T-helper 9 cell (primary cell): ENCODE data around the gene ITGB8.

Experiments used
- DNase-seq: peaks from one replicate; pipeline ENCODE4 v3.0.0-alpha.2; 2020

The ITGB8 gene

GRCh38 chr7:20432071-20432470 is 101.4 kb downstream of the ITGB8 start:
- DNase-seq = no peak

GRCh38 chr7:20435305-20435704 is 104.6 kb downstream of the ITGB8 start:
- DNase-seq = no peak

GRCh38 chr7:20438248-20438647 is 107.5 kb downstream of the ITGB8 start:
- no peak for DNase-seq

DNA sequence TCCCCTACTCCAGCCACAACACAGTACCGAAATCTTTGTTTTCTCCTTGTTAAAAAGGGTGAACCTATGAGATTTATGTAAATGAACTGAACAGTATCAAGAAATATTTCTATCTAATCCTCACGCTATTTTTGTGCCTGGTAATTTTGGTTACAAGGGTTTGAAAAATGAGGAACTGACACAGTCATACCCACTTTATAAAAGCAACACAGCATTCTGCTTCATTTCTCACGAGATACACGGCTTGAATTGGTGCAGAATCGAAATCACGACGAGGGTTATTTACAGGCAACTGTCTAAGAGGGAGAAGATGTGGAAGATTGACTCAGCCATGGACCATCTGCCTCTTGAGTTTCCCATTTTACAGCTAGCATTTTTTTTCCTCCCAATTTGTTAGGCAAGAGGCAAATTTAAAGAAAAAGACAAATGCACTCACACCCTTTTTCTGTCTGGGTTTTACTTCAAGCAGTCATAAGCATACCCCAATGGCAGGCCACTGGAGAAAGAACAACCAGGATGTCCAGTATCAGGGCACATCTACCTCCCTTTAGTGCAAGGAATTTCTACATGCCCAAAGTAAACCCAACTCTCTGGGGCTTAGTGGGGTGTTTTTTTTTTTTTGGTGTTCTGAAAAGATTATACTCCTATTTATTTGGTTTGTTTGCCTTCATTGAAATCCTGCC is 108.1 kb downstream of the ITGB8 start:
- DNase-seq = no peak

GRCh38 chr7:20439416-20440185 is 108.9 kb downstream of the ITGB8 start:
- no peak for DNase-seq

DNA sequence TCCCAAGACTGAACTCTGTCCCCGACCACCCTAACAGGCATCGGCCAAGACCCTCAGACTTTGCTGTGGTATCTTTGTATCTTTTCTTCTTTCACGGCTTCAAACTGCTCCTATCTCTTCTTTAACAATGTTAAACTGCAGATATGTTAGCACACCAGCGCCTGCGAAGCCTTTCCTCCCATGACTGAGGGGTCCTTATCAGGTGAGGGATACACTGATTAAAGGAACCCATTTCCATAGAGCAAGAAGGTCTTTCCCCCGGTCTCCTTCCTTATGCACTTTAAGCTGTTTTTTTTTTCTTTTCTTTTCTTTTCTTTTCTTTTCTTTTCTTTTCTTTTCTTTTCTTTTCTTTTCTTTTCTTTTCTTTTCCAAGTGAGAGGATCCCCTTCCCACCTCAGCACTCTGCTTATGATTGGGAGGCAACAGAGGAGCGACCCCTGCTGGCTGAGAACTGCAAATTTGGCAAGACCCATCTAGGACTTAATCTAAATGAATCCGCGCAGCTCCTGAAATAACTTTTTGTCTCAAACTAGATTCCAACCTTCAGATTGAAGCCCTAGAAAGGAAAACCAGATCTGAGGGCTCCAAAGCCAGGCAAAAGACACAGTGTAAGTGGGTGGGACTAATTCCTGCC is 109.9 kb downstream of the ITGB8 start:
- no peak for DNase-seq

GRCh38 chr7:20441346-20441745 is 110.6 kb downstream of the ITGB8 start:
- DNase-seq = no peak

- no peak for DNase-seq
These were observed 111.3 kb downstream of the ITGB8 start for GRCh38 chr7:20441991-20442441.

DNA sequence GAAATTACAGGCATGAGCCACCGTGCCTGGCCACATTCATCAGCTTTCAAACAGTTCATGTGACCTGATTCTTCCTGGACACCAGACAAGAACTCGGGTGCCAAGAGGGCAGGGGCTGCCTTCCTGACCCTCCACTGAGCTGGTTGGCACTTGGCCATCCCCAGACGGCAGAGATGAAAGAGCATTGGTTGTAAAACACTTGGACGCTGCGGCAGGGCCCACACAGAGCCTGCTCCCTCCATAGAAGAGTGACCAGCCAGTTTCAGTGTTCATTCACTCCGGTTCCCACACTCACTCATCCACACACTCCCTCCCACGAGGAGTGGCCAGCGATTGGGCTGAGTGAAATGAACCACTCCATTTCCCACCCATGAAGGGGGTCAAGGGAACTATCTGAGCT is 112.3 kb downstream of the ITGB8 start:
- no peak for DNase-seq

GRCh38 chr7:20444030-20444800 is 113.5 kb downstream of the ITGB8 start:
- no peak for DNase-seq

DNA sequence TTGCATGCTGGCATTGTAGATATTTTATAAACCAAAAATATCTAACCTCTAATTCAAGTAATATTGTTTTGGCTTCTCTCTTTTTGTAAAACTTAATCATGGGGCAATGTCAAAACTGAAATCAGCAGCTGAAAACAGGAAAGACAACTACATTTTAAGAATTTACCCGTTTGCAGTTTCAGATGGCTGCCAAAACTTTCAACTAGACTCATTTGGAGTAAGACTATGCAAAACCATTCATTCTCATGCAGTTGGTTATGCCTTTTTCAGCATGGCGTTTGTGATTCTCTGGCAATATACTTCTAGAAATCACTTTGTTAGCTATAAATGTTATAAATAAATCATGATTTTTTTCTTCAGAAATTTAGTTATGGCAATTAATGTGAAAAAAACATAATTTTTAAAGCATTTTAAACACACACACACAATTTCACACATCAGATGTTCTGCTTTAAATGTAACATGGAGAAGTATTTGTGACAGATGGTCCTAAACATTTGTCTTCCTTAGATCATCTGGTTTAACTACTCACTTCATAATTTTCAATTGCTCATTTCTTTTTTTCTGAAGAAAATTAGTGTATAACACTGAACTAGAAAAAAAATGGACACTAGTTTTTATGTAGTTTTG is 116.4 kb downstream of the ITGB8 start:
- no peak for DNase-seq

DNA sequence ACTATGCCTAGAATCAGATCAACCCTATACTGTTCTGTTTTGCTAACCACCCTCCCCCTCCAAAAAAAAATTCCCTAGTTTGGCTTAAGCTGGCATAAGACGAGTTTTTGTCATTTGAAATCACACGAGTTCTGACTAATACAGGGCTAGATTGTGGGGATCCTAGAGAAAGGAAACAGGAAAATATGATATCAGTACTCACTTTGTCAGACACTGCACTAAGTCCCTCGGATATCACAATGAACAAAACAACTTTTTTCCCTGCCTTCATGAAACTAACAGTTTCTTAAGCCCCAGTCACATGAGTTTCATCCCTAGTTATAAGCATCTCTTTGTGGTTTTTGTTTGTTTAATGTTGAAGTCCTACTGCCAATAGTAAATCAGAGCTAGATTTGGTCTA is 118.5 kb downstream of the ITGB8 start:
- no peak for DNase-seq

DNA sequence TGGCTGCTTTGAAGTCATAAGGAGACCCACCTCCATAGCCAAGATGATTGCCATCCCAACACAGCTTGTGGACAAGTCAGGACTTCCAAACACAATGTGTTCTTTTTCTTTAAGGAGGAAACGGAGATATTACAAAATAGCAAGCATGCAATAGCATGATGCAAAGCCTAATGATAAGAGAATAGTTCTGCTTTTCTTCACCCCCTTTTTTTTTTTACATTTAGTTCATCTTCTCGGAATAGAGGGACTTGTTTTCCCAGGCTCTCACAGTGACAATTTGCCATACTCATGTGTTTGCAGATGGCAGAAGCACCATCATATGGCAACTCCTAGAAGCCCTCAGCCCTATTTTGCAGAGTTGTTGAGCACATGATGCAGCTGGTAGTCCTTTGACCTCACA is 119.8 kb downstream of the ITGB8 start:
- no peak for DNase-seq

GRCh38 chr7:20454202-20454601 is 123.5 kb downstream of the ITGB8 start:
- no peak for DNase-seq

- DNase-seq = no peak
These were observed 126.0 kb downstream of the ITGB8 start for GRCh38 chr7:20456701-20457100.

DNA sequence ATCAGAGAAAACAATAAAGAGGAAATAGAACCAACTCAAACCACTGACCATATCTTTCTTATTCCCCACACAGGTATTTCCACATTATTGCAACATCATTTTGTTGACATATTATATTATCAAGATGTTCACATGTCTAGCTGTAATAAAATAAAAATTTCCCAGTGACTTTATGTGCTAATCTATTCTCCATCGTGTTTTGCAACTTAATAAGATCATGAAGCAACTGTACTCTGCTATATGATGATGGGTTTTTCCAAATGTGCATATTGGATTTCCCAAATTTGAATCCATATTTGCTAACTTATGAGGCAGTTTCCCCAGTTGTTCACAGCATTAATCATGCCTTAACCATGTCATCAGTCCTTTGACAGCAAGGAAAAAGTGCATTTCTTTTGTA is 127.8 kb downstream of the ITGB8 start:
- DNase-seq = no peak

- DNase-seq = no peak
These were observed 128.7 kb downstream of the ITGB8 start for GRCh38 chr7:20459419-20459818.

GRCh38 chr7:20464891-20465290 is 134.2 kb downstream of the ITGB8 start:
- no peak for DNase-seq
